ENCODE results near the gene NMRAL1. TPM values are rescaled to one million over a fixed set of nuclear protein-coding genes. Genes with fewer than 3 reads are reported as not detected.

Gene NMRAL1
- total RNA-seq, 1 donor from 2014 or later: 48.7 TPM

DNA sequence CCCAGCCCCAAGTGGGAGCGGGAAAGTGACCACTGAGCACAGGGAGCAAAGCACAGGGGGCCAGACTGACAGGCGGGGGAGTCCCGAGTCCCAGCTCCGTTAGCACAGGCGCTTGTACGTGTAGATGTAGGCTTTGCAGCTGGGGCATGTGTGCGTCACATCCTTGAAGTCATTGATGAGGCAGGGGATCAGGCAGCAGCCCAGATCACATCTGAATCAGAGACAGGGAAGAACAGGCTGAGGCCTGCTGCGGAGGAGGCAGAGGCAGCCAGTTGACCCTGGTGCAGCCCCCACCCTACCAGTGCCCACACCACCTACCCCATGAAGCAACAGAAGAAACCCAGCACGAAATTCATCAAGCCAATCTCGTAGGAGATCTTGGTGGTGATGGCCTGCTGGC is 38.0 kb upstream of the NMRAL1 start:
- Mint-ChIP-seq H3K36me3 (ENCODE audit: insufficient read depth) (peaks cover 7% of the 10 kb centered on the region), H3K4me3 (ENCODE audit: low read depth) (no peak overlapping the region), H3K4me1 (ENCODE audit: low read depth) (no peaks in the 10 kb centered on the region), H3K27ac (no peak overlapping the region), H3K27me3 (no peaks in the 10 kb centered on the region), H3K9me3 (ENCODE audit: low read depth) (no peaks in the 10 kb centered on the region)
- TF ChIP-seq, protein P1, sequence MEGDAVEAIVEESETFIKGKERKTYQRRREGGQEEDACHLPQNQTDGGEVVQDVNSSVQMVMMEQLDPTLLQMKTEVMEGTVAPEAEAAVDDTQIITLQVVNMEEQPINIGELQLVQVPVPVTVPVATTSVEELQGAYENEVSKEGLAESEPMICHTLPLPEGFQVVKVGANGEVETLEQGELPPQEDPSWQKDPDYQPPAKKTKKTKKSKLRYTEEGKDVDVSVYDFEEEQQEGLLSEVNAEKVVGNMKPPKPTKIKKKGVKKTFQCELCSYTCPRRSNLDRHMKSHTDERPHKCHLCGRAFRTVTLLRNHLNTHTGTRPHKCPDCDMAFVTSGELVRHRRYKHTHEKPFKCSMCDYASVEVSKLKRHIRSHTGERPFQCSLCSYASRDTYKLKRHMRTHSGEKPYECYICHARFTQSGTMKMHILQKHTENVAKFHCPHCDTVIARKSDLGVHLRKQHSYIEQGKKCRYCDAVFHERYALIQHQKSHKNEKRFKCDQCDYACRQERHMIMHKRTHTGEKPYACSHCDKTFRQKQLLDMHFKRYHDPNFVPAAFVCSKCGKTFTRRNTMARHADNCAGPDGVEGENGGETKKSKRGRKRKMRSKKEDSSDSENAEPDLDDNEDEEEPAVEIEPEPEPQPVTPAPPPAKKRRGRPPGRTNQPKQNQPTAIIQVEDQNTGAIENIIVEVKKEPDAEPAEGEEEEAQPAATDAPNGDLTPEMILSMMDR (IDR thresholded peaks at IDR 0.05; ENCODE audit: unreplicated experiment): no peak
- no peak for DNase-seq (ENCODE audit: low spot score, unreplicated experiment)

DNA sequence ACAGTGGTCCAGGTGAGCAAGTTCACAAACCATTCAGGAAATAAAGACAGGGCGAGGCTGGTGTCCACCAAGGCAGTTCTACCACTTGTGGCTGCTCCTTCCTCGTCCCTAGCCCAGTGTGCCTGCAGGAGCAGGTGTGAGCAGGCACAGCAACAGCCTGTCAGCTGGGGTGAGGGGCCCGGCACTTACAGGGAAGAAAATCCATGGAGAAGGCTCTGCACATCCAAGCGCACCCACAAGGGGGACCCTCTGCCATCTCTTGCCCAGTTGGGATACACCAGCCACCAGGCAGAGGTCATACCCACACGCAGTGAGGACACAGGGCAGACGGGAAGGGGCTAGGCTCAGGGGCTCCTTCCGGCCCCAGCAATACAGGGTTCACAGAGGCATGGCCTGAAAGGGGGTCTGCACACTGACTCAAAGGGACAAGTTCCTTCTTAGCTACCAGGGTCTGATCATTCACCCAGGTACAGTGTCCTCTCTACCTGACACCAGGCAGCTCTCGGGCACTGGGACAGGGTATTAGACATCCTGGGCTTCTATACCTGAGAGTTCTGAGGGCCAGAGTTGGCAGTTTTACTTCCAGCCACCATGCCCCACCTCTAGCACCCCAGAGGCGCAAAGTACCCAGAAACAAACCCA is 37.1 kb upstream of the NMRAL1 start:
- Mint-ChIP-seq H3K4me1 (ENCODE audit: low read depth) (no peaks in the 10 kb centered on the region), H3K27ac (no peak overlapping the region), H3K27me3 (no peaks in the 10 kb centered on the region), H3K4me3 (ENCODE audit: low read depth) (no peak overlapping the region), H3K9me3 (ENCODE audit: low read depth) (no peaks in the 10 kb centered on the region), H3K36me3 (ENCODE audit: insufficient read depth) (peaks cover 7% of the 10 kb centered on the region)
- peak; percentile 53 for DNase-seq (ENCODE audit: low spot score, unreplicated experiment)
- TF ChIP-seq, protein P1 (IDR thresholded peaks at IDR 0.05; ENCODE audit: unreplicated experiment): peak; percentile 66

DNA sequence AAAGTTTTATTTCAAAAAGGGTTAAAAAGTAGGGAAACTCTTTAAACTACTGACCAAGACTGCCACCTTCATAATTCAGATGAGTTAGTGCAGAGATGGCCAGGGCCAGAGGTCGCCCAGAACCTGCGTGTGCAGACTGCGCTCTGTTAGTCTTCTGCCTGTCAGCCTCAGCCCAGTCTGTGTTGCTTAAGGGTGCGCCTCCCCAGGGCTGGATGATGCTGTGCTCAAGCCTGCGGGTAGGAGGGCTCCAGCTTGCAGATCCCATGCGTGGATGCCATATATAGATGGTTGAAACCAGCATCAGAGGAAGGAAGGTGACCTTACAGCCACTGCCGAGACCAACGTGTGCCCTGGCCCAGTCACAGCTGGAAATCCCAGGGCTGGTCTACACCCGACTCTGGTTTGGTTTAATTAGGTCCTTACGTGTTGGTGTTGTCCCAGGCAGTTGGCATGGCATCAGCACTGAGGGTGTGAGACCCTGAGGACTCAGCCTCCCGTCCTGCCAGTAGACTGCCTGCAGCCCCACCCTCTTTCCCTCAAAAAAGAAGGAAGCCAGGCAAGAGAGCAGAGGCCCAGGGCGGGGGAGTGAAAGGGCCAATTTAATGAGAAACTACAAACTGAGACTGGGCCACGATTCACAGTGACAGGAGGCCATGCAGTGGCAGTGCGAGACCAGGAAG is 36.5 kb upstream of the NMRAL1 start:
- Mint-ChIP-seq H3K9me3 (ENCODE audit: low read depth) (no peaks in the 10 kb centered on the region), H3K4me3 (ENCODE audit: low read depth) (no peak overlapping the region), H3K27me3 (no peaks in the 10 kb centered on the region), H3K36me3 (ENCODE audit: insufficient read depth) (peaks cover 7% of the 10 kb centered on the region), H3K27ac (no peak overlapping the region), H3K4me1 (ENCODE audit: low read depth) (no peaks in the 10 kb centered on the region)
- DNase-seq (ENCODE audit: low spot score, unreplicated experiment): no peak
- TF ChIP-seq, protein P1 (IDR thresholded peaks at IDR 0.05; ENCODE audit: unreplicated experiment): no peak

DNA sequence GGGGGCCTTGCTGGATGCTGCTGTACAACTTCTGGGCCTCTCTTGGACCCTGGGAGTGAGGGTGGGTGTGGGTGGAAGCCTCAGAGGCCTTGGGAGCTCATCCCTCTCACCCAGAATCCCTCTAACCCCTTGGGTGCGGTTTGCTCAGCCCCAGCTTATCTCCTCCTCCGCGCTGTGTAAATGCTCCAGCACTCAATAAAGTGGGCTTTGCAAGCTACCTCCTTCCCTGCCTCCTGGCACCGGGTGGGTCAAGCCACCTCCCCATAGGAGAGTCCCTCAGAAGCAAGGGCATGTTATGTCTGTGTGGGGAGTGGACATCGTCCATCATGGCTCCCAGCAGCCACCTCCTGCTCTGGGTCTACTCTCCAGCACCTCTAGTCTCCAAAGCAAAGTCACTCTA is 35.7 kb upstream of the NMRAL1 start:
- Mint-ChIP-seq H3K27me3 (no peaks in the 10 kb centered on the region), H3K4me1 (ENCODE audit: low read depth) (no peaks in the 10 kb centered on the region), H3K9me3 (ENCODE audit: low read depth) (no peaks in the 10 kb centered on the region), H3K36me3 (ENCODE audit: insufficient read depth) (peaks cover 7% of the 10 kb centered on the region), H3K4me3 (ENCODE audit: low read depth) (no peak overlapping the region), H3K27ac (no peak overlapping the region)
- TF ChIP-seq, protein P1 (IDR thresholded peaks at IDR 0.05; ENCODE audit: unreplicated experiment): no peak
- no peak for DNase-seq (ENCODE audit: low spot score, unreplicated experiment)

DNA sequence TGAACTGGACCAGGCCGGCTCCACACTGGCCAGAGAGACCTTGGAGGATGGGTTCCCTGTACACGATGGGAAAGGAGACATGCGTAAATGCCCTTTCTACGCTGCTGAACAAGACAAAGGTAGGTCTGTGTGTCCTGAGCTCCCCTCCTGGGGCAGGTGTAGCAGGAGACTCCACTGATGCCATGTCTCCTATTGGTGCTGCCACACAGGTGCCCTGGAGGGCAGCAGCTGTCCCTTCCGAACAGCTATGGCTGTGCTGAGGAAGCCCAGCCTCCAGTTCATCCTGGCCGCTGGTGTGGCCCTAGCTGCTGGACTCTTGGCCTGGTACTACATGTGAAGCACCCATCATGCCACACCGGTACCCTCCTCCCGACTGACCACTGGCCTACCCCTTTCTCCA is 35.0 kb upstream of the NMRAL1 start:
- no peaks in the 10 kb centered on the region for H3K27me3 Mint-ChIP-seq
- H3K27ac Mint-ChIP-seq: no peak overlapping the region
- peaks cover 7% of the 10 kb centered on the region for H3K36me3 Mint-ChIP-seq (ENCODE audit: insufficient read depth)
- no peaks in the 10 kb centered on the region for H3K9me3 Mint-ChIP-seq (ENCODE audit: low read depth)
- no peak for DNase-seq (ENCODE audit: low spot score, unreplicated experiment)
- H3K4me1 Mint-ChIP-seq (ENCODE audit: low read depth): no peaks in the 10 kb centered on the region
- TF ChIP-seq, protein P1 (IDR thresholded peaks at IDR 0.05; ENCODE audit: unreplicated experiment): no peak
- no peak overlapping the region for H3K4me3 Mint-ChIP-seq (ENCODE audit: low read depth)
